Mesenteric fat pad (tissue), 1 donor: ENCODE results near the gene FOSB. TPM values are rescaled to one million over a fixed set of nuclear protein-coding genes. Genes with fewer than 3 reads are reported as not detected.
A peak's percentile ranks its signal among the peaks of the same experiment; 100 is the strongest.
"Not testable (repeated sequence)": the region's sequence is repeated elsewhere in the genome, so short reads cannot be mapped to it uniquely, and the experiment has no call there.

Source experiments
- DNase-seq: peaks from one replicate; pipeline ENCODE4 v3.0.0-alpha.2; 2020; ENCODE audit warnings: low spot score
- total RNA-seq: library from RNA; stranded (reverse); fragmentation: NEBNext Ultra II Directional; extraction: Animal tissue kit (Norgen Biotek cat#: 25700); gene quantifications from one replicate; pipeline ENCODE4 v1.2.1, GENCODE V29; 2021
- donor health status: DM: yes; HTN: yes; CAD: no.

FOSB gene
- total RNA-seq, 1 donor from 2014 or later = 907 TPM

DNA sequence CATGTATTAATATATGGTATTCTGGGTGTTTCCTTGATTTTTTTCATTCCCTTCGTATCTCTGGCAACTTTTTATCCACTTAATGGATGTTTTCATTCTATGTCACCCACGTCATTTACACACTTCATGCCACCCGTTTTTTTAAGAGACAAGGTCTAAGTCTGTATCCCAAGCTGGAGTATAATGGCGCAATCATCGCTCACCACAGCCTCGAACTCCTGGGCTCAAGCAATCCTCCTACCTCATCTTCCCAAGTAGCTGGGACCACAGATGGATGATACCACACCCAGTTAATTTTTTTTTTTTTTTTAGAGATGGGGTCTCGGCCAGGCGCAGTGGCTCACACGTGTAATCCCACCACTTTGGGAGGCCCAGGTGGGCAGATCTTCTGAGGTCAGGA is 36.1 kb downstream of the FOSB start:
- no peak for DNase-seq

DNA sequence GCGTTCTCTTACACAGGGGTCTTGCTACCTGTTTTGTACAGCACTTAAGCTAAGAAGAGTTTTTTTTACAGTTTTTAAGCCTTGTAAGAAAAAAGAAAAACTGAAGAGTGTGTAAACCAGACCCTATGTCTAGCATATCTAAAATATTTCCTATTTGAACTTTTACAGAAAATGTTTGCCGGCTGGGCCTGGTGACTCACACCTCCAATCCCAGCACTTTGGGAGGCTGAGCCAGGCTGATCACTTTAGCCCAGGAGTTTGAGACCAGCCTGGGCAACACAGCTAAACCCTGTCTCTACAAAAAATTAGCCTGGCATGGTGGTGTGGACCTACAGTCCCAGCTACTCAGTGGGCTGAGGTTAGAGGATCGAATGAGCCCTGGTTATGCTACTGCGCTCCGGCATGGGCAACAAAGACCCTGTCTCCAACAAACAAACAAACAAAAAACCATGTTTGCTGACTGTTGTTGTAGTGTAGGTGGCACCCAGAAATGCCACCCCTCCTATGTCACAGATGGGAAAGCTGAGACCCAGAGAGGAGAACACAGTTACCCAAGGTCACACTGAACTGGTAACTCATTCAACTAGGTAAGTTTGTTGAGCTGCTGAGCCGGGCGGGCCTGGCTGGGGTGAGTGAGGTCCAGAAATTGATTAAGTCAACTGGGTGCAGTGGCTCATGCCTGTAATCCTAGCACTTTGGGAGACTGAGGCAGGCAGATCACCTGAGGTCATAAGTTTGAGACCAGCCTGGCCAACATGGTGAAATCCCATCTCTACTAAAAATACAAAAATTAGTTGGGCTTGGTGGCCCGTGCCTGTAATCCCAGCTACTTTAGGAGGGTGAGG is 37.6 kb downstream of the FOSB start:
- DNase-seq = no peak

DNA sequence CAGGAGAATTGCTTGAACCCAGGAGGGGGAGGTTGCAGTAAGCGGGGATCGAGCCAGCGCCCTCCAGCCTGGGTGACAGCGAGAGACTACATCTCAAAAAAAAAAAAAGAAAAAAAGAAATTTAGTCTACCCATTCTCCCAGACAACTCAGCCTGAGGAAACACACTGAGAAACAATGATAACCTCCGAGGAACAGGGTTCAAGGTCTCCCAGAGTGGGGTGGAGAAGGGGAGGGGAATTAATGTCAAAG is 38.1 kb downstream of the FOSB start:
- no peak for DNase-seq

DNA sequence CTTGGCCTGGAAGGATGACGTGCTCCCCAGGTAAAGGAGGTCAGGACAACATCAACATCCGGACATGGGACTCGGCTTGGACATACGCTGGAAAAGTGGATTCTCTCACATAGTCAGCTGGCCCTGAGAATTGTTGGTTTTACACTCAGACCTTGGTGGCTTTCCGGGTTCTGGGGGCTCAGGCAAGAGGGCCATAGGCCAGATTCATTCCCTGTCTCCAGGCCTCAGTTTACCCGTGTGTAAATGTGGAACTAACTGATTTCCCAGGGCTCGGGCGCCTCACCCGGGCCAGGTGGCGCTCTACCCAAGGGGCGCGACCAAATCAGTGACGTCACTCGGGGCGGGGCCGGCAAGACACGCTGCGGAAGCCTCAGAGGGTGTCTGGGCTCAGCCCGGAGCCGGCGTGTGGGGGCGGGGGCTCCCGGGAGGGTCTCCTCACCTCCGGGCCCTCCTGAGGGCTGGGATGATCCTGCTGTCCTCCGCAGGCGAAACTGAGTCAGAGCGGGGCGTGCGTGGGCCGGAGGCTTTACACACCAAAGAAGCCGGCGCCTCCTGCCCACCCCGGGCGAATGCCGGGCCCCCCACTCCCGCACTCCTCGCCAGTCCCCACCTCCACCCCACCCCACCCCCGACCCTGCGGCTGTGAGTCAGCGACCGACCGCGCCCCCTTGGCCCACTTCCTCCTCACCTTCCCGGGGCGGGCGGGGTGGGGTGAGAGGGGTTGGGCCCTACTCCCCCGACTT is 38.6 kb downstream of the FOSB start:
- peak; percentile 98 for DNase-seq

DNA sequence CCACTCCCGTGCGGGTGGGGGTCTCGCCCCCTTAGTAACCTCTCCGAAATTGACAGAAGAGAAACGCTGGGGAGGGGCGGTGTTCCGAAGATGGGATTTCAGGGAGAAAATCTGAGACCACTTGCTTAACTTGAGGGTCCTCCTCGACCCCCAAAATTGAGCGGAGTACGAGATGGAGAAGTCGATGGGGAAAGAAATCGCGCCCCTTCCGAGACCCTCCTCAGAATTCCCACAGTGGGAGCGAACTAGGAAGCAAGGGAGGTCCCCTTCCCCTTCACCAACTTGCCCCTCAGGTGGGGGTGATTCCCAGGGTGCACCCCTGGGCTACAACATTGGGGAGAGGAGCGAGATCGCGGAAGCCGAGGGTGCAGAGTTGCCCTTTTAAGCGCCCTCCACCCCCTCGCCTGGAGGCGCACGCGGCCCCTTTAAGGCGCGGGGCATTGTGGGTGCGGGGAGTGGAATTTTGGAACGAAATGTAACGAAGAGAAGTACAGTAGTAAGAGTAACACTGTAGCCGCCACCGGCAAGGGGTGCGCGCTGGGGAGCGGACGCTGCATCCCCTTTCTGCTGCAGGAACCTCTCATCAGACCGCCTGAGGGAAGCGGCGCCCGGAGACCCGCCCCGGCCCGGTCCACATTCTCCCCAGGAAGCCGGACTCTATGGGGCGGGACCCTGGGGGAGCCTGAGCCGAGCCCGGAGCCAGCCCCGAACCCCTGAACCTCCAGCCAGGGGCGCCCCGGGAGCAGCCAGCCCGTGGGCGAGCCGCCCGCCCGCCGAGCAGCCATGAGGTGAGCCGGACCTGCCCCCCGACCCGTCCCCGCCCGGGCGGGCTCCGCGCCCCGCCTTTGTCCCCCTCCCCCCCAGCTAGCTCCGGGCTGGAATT is 39.4 kb downstream of the FOSB start, which contains the start of gene VASP:
Gene VASP (plus strand): TSS at position 491 of the 883 bp plus-strand sequence. CDS start 293 bp downstream, at position 784.
- peak; percentile 93 for DNase-seq

DNA sequence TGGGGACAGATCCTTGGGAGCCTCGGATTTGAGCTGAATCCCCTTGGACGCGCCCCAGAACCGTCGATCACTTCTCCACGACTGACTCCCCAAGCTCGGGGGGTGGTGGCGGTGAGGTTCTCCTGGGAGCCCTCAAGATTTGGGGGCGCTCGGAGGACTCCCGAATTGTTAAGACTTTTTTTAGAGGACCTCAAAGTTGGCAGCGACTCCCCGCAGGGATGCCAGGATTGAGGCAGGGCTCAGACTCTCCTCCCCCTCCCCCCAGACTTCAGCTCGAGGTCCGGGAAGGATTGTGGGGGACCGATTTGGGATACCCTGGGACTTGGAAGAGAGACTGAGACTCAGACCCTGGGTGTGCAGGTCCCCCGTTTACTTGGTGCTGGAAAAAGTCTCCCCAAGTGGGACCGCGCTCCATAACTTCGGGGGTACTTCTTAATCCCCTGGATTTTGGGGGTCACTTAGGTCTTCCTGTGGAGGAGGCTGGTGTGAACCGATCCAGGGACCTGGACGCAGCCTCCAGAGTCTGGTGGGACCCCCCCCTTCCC is 40.1 kb downstream of the FOSB start:
- no peak for DNase-seq

DNA sequence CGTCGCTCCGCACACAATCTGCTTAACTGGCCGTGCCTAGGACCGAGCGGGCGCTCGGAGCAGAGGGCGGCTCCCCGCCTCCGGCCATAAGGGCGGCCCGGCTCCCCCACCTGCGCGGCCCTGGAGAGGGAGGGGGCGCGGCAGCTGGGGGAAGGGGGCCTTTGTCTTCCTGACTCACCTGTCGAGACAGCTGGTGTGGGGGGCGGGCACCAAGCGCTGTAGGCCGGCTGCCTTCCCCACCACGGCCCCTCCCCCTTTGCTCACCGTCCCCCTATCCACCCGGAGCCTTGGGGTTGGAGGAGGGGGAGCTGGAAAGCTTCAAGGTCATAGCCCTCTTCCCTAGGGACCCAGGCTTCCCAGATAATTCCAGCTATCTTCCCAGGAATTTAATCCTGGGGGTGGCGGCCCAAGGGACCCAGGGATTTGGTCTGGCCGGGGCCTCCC is 40.6 kb downstream of the FOSB start:
- DNase-seq = no peak

DNA sequence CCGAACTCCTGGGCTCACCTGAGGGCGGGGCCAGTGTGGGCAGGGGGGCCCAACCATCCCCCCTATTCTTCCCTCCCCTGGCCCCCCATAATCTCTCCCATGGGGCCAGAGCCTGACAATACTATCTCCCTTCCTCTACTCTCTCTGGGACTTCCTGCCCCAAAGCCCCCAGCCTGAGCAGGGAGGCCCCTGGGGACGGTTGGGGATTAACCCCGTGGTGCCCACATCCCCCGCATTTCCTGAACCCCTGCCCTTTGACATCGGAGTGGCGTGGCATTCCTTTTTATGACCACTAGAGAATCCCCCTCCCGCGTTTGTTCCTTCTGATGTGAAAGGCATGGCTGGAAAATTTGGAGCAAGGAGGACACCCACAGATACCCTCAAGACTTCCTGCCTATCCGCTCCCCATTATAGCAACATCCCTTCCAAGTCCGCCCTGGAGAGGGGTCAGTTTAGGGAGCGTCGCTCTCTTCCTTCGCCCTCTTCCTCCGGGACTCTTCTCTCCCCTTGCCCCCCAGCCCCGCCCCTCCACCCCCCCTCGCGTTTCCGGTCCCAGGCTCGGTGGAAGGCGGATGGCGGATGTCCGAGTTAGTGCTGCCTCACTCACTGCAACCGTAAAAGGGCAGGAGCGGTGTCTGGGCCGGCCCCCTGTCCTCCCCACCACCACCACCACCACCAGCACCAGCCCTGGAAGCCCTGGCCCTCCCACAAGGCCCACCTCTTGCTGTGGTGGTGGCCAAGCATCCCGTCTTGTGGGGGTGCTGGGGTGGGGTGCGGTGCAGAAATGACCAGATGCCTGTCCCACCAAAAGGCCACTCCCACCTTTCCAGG is 41.3 kb downstream of the FOSB start:
- DNase-seq = no peak

DNA sequence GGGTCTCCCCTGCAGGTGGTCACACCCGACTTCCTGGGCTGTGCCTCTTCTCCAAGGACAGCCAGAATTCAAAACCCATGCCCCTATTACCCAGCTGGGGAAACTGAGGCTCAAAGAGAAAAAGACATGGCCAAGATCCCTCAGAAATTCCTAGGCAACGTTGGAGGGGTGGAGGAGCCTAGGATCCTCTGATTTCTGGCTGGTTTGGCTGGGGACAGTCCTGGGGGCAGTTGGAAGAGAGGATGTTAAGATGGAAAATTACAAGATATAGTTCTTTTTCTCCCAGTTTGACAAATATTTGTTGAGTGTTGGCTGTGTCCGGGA is 41.9 kb downstream of the FOSB start:
- no peak for DNase-seq

DNA sequence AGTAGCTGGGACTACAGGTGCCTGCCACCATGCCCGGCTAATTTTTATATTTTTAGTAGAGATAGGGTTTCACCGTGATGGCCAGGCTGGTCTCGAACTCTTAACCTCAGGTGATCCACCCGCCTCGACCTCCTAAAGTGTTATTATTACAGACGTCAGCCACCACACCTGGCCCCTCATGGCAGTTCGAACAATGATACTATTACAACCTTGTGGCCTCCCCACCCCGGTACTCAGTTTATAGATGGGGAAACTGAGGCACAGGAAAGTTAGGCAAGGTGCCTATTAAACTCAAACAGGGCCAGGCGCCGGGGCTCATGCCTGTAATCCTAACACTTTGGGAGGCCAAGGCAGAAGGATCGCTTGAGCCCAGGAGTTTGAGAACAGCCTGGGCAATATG is 42.6 kb downstream of the FOSB start:
- DNase-seq = not testable (repeated sequence)

DNA sequence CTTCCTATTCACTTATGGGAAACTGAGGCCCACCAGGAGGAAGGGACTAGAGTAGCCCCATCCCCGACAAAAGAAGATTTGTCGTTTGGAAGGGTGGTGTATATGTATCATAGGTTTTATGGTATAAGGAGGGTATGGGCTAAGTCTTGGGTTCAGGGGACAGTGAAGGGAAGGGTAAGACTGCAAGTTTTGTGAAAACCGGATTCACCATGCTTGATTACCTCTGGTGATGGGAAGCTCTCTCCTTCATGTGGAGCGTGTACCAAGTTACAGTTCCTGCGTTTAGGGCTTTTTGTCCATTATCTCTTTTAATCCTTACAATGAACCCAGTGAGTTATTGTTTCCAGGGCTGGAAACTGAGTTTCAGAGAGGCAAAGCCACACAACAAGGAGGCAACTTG is 43.3 kb downstream of the FOSB start:
- DNase-seq = no peak

DNA sequence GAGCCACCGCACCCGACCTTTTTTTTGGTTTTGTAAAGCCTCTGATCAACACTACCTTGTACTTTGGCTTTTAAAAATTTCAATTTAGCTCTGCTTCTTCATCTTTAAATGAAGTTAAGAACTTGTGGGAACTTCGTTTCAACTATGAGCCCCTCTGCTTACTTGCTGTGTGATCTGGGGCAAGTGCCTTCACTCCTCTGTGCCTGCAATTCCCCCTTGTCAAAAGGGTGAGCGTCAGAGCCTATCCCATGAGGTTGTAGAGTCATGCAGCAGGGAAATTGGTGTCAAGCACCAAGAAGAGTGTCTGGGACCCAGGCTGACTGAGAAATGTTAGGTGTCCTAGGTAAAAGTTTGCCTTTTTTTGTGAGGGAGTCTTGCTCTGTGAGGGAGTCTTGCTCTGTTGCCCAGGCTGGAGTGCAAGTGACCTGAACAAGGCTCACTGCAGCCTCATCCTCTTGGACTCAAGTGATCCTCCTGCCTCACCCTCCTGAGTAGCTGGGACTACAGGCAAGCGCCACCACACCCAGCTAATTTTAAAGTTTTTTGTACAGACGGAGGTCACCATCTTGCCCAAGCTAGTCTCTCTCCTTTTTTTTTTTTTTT is 45.2 kb downstream of the FOSB start:
- no peak for DNase-seq

DNA sequence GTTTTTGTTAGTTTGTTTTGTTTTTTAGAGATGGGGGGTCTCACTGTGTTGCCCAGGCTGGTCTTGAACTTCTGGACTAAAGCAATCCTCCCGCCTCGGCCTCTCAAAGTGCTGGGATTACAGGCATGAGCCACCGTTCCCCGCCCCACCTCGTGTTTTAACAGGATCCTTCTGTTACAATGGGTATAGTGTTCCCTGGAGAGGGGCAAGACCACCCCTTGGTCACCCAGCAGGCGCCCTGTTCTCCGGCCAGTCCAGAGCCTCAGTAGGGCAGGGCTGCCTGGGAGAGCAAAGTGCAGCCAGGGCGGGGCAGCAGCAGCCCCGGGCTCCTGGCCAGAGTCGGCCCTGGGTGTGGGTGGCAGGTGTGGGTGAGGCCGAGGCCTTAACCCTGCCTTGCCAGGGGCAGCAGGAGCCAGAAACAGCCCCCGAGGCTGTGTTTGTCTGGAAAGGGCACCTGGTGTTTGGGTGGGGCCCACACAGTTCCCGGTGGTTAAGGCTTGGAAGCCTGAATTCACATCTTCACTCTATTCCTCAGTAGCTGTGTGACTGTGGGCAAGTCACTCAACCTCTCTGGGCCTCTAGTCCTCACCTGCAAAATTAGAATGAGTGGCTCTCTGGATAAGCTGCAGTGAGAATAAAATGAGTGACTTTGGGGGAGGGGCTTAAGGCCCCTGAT is 46.7 kb downstream of the FOSB start:
- DNase-seq = no peak

DNA sequence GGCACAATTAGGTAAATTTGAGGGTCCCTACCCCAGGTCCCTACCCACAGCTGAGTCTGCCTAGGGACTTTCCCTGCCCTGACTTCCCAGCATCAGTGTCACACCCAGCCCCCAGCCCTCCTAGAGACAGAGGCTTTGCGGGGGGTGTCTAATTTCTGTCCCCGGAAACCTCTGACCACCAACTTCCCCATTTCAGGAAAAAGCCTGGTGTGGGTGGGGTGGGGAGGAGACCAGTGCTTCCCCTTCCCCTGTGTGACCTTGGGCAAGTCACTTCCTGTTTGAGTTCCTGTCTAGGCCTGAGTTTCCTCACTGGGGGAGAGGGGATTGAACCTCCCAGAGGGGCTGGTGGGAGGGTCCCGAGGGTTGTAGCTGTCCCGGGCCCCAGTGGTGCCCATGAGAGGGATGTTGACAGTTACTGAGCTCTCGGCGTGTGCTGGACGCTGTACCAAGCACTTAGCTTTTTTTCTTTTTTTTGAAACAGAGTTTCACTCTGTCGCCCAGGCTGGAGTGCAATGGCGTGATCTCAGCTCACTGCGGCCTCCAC is 47.4 kb downstream of the FOSB start:
- DNase-seq = no peak

DNA sequence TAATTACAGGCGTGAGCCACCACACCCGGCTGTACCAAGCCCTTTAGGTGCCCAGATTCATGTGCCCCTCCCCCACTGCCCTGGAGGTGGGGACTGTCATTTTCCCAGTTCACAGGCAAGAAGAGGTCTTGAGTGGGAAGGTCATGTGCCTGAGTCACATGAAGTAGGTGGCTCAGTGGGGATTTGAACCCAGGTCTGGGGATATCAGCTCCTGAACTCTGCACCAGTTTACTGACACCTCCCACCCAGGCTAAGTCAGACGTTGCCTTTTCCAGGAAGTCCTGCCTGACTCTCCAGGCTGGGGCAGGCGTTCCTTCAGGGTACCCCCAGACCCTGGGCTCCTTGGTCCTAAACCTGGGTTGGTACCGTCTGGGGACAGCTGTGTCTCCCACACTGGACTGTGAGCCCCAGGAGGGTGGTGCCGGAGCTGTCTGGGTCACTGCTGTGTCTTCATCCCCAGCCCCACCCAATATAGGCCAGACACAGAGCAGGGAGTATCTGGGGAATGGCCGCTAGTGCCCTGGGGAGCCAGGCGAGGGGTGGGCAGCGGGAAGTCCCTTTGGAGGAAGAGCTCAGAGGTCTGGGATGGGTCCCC is 48.1 kb downstream of the FOSB start:
- no peak for DNase-seq

DNA sequence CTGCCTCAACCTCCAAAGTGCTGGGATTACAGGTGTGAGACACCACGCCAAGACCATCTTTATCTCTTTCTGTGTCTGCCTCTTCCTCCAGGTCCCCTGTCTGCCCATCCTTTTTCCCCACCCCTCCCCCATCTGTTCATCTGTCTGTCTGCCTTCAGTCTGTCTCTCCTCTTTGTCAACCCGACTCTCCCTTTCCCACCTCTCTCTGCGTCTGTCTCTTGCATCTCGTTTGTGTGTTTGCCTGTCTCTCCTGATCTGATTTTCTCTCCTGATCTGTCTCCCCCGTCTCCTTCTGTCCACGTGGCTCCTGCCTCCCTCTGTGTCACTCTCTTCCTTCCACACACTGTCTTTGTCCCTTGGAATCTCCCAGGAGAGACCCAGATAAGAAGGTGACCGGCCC is 49.4 kb downstream of the FOSB start:
- DNase-seq = no peak

DNA sequence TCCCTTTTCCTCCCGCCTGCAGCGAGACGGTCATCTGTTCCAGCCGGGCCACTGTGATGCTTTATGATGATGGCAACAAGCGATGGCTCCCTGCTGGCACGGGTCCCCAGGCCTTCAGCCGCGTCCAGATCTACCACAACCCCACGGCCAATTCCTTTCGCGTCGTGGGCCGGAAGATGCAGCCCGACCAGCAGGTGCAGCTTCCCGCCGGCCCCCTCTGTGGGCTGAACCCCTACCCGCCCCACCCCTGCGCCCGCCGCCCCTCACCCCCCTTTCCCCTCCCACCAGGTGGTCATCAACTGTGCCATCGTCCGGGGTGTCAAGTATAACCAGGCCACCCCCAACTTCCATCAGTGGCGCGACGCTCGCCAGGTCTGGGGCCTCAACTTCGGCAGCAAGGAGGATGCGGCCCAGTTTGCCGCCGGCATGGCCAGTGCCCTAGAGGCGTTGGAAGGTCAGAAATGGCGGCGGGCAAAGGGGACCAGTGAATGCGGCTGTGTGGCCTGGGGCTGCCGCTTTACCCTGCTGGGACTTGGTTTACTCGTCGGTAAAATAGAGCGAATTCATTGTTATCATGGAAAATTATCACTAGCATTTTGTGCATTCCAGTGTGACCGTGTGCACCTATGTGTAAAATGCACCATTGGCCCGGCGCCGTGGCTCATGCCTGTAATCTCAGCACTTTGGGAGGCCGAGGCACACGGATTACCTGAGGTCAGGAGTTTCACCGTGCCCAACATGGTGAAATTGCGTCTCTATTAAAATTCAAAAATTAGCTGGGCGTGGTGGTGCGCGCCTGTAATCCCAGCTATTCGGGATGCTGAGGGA is 50.1 kb downstream of the FOSB start:
- DNase-seq = no peak

DNA sequence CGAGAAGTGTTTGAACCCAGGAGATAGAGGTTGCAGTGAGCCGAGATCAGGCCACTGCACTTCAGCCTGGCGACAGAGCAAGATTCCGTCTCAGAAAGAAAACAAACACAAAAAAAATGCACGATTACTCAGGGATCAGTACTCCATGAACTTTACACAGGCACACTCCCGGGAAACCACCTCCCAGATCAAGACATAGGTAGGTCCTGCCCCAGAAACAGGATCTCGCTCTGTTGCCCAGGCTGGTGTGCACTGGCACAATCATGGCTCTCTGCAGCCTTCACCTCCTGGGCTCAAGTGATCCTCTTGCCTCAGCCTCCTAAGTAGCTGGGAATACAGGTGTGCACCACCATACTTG is 50.7 kb downstream of the FOSB start:
- DNase-seq = no peak
